Activated T-cell treated with anti-CD3 and anti-CD28 coated beads, Interleukin-2, amount 50 U/mL, for 24 hours (primary cell): ENCODE data around the gene CCNL1.

Experiments used
- DNase-seq: peaks from one replicate; pipeline ENCODE4 v3.0.0-alpha.2; 2020
- H3K27ac Mint-ChIP-seq: 2 replicates; pipeline ENCODE4 v1.8.0; 2020; ENCODE audit warnings: mild to moderate bottlenecking, mixed read lengths
- H3K27me3 Mint-ChIP-seq: 2 replicates; pipeline ENCODE4 v1.8.0; 2020; ENCODE audit warnings: mixed read lengths
- H3K36me3 Mint-ChIP-seq: 2 replicates; pipeline ENCODE4 v1.8.0; 2020; ENCODE audit warnings: low read depth, mixed read lengths
- H3K4me1 Mint-ChIP-seq: 2 replicates; pipeline ENCODE4 v1.8.0; 2020; ENCODE audit warnings: low read depth, mixed read lengths
- H3K4me3 Mint-ChIP-seq: 2 replicates; pipeline ENCODE4 v1.8.0; 2020; ENCODE audit warnings: mild to moderate bottlenecking, moderate library complexity, mixed read lengths
- H3K9me3 Mint-ChIP-seq: 2 replicates; pipeline ENCODE4 v1.8.0; 2020; ENCODE audit warnings: mixed read lengths

The CCNL1 gene

DNA sequence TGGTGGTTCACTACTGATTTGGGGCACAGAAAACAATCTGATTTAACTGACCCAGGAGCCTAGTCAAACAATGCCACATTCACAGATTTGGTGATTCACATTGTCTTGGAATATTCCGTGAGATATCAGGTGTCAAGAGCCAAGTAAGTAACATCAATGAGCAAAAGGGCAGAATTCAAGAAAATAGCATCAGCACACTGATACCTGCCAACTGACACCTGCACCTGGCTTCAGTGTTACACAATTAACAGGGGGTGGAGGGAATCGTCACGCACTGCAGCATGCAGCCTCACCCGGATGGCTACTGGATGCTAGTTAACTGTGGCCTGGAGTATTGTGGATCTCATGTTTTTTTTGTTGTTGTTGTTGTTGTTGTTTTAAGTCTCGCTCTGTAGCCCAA is 17.6 kb downstream of the CCNL1 start:
- peaks cover 25% of the 10 kb centered on the region for H3K4me1 Mint-ChIP-seq
- no peaks in the 10 kb centered on the region for H3K9me3 Mint-ChIP-seq
- peak overlapping the region; percentile 1 for H3K27ac Mint-ChIP-seq
- DNase-seq: no peak
- no peak overlapping the region for H3K4me3 Mint-ChIP-seq
- H3K27me3 Mint-ChIP-seq: no peaks in the 10 kb centered on the region
- peaks cover 77% of the 10 kb centered on the region for H3K36me3 Mint-ChIP-seq

DNA sequence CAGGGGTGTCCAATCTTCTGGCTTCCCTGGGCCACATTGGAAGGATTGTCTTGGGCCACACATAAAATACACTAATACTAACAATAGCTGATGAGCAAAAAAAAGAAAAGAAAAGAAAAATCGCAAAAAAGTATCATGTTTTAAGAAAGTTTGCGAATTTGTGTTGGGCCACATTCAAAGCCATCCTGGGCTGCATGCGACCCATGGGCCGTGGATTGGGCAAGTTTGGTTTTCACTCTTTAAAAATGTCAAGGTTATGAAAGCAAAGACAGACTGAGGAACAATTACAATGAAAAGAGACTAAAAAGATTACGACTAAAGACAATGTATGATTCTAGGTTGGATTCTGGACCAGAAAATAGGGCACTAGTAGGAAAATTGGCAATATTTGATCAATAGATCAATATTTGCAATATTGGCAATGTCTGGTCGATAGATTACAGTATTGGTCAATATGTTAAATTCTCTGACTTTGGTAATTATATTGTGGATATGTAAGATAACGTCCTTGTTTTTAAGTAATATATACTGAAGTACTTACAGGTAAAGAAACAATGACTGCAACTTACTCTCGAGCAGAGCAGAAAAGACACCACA is 19.9 kb downstream of the CCNL1 start:
- no peaks in the 10 kb centered on the region for H3K9me3 Mint-ChIP-seq
- H3K4me1 Mint-ChIP-seq: peaks cover 28% of the 10 kb centered on the region
- no peak overlapping the region for H3K4me3 Mint-ChIP-seq
- H3K27ac Mint-ChIP-seq: peak overlapping the region; percentile 51
- DNase-seq: no peak
- peaks cover 65% of the 10 kb centered on the region for H3K36me3 Mint-ChIP-seq
- no peaks in the 10 kb centered on the region for H3K27me3 Mint-ChIP-seq

DNA sequence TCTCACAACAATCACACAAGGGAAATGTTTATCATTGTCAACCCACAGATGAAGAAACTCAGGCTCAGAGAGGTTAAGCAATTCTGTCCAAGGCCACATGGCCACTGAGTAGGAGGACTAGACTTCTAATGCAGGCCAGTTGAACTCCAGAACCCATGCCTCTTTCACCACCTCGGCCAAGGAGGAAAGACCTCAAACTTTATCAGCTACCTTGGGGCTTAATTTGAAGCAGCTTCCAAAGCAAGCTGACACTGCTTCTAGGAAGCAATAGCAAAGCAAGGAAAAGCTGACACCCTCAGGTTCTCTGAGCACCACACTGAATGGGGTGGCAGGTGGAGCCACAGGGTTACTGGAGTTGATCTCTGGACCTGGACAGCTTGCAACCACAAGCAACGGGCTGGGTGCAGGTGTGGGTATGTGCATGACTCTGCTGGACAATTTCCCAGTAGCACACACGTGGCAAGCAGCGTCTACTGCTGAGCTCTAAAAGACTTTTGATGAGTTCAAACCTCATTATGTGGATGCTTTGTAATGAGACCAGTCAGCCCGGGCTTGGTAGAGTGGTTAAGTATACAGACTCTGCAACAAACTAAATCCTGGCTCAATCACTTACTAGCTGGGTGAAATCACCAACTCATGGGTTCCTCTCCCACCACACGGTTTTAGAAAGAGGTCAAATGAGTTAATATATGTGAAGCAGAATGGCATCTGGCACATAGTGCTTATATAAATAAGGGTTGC is 23.1 kb downstream of the CCNL1 start:
- no peak for DNase-seq
- no peaks in the 10 kb centered on the region for H3K9me3 Mint-ChIP-seq
- H3K4me1 Mint-ChIP-seq: peaks cover 48% of the 10 kb centered on the region
- H3K27me3 Mint-ChIP-seq: no peaks in the 10 kb centered on the region
- H3K4me3 Mint-ChIP-seq: no peak overlapping the region
- peak overlapping the region; percentile 10 for H3K27ac Mint-ChIP-seq
- H3K36me3 Mint-ChIP-seq: peaks cover 37% of the 10 kb centered on the region

DNA sequence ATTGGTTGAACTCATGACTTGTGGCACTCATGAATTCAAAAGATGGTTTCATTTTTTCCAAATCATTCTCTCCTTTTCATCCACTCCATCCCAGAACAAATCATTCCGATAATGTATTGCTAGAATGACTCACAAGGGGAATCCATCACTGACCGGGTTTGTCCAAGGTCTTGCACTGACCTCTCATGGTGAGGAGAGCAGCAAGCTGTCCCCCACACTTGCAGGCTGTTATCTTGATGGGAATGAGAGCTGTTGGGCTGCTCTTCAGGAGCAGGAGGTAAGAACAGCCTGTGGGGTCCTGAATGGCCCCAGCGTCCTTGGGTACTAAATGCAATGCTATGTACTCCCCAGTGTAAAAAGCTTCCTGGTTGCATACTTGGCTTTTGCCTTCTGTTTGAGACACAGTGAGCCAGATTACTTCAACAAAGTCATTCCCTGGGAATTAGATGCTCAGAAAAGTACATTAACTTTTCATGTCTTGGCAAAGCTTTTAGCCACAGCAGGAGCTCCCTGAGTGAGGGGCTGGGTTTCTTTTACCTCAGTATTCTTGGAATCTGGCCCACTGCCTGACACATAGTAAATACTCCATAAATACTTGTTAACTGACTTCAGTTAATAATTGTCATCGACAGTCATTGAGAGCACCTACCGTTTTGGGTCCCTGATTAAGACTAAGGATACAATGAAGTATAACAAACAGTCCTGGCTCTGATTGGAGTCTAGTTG is 24.1 kb downstream of the CCNL1 start:
- no peaks in the 10 kb centered on the region for H3K27me3 Mint-ChIP-seq
- no peak overlapping the region for H3K27ac Mint-ChIP-seq
- peaks cover 30% of the 10 kb centered on the region for H3K36me3 Mint-ChIP-seq
- H3K4me1 Mint-ChIP-seq: peaks cover 58% of the 10 kb centered on the region
- DNase-seq: no peak
- H3K4me3 Mint-ChIP-seq: no peak overlapping the region
- no peaks in the 10 kb centered on the region for H3K9me3 Mint-ChIP-seq

DNA sequence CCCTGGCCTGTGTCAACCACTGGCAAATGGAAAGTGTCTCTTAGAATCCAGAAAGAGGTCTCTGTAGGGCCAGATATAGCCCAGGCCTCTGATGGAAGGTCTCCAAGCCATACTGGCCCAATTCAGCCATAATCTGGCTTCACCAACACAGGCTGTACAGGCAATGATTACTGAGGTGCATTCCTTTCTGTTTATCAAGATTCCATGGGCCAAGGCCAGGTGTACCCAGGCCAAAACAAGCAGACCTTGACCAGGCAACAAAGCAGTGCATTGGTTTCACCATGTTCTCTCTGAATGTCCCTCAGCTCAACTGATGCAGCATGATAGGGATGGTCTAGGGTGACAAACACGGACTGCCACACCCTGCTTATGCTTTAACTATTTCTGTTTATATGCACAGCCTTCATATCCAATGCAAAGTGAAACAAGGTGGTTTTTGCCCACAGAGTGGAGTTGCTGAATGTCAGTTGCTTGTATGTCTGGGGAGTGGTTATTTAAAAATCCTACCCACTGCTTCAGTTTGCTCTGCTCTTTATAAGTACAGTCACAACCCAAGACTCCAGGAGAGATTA is 25.2 kb downstream of the CCNL1 start:
- no peaks in the 10 kb centered on the region for H3K9me3 Mint-ChIP-seq
- peak overlapping the region; percentile 47 for H3K27ac Mint-ChIP-seq
- peaks cover 26% of the 10 kb centered on the region for H3K36me3 Mint-ChIP-seq
- H3K4me3 Mint-ChIP-seq: no peak overlapping the region
- H3K4me1 Mint-ChIP-seq: peaks cover 67% of the 10 kb centered on the region
- H3K27me3 Mint-ChIP-seq: no peaks in the 10 kb centered on the region
- no peak for DNase-seq

DNA sequence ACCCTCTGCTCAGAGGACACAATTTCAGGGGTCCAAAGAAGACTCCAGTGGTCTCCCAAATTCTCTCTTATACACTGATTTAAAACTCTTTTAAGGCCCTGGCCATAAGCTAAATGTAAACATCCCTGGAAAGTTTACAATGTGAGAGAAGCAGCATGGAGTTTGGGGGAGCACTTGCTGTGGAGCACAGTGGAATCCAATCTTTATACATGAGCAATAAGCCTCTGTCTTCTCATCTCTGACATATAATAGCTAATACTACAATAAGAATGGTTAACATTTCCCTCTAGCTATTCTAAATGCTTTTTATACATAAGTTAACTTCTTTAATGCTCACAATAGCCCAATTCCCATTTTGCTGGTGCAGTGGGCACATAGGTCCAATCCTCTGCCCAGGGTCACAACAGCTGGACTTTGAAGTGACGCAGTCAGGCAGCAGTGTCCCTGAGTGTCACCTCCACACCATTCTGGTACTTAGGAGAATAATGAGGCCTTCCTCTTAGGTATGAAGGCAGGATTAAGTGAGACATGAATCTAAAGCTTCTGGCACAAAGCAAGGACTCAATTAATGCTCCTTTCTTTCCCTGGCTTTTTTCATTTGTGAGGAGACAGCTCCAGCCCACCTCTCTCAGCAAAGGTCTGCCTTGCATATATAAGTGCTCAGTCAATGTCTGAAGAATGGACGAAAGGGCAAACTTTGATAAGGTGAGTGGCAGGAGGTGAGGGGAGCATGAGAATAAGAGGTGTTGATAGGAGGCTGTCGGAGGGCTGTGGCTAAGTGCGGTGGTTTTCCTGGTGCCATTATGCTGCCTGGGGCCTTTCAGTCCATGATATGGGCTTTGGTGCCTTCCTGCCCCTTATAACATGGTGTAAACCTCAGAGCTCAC is 26.3 kb downstream of the CCNL1 start:
- no peak for DNase-seq
- H3K9me3 Mint-ChIP-seq: no peaks in the 10 kb centered on the region
- H3K27me3 Mint-ChIP-seq: no peaks in the 10 kb centered on the region
- H3K4me3 Mint-ChIP-seq: no peak overlapping the region
- peak overlapping the region; percentile 39 for H3K27ac Mint-ChIP-seq
- H3K4me1 Mint-ChIP-seq: peaks cover 78% of the 10 kb centered on the region
- peaks cover 21% of the 10 kb centered on the region for H3K36me3 Mint-ChIP-seq

DNA sequence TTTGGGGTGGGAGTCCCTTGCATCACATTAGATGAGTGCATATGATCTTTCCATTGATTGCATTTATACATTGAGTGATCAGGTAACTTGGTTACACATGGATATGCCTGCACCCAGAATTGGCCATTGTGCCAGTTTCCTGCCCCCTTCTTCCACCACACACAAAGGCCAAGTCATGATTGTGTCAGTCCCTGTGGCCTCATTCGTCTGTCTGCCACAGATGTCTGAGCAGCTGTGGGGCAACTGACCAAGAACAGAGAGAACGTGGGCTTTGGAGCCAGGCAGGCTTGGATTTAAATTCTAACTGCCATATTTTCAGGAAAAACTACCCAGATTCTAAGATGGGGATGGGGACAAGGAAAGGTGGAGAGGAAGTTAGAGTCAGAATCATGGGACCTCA is 27.0 kb downstream of the CCNL1 start:
- no peak for DNase-seq
- Mint-ChIP-seq H3K4me1 (peaks cover 80% of the 10 kb centered on the region), H3K27ac (no peak overlapping the region), H3K4me3 (no peak overlapping the region), H3K27me3 (no peaks in the 10 kb centered on the region), H3K36me3 (peaks cover 14% of the 10 kb centered on the region), H3K9me3 (no peaks in the 10 kb centered on the region)

DNA sequence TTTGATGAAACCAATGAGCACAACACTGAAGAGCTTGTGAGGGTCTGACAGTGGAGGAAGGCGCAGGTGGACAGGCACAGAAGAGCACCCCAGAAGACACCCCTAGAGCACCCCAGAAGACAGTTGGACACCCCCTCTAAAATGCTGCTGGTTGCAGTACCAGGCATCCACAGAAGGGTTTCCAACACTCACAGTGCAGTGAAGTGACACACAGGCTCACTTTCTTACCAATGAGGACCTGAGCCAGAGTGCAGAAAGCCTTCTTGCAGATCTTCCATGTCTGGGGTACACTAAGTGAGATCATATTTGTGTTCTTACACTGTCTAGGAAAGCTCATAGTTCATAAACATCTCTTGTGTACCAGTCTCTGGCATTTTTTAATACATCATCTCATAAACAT is 27.6 kb downstream of the CCNL1 start:
- Mint-ChIP-seq H3K36me3 (peaks cover 13% of the 10 kb centered on the region), H3K4me1 (peaks cover 83% of the 10 kb centered on the region), H3K4me3 (no peak overlapping the region), H3K27ac (peak overlapping the region; percentile 91), H3K9me3 (no peaks in the 10 kb centered on the region), H3K27me3 (no peaks in the 10 kb centered on the region)
- DNase-seq: no peak

DNA sequence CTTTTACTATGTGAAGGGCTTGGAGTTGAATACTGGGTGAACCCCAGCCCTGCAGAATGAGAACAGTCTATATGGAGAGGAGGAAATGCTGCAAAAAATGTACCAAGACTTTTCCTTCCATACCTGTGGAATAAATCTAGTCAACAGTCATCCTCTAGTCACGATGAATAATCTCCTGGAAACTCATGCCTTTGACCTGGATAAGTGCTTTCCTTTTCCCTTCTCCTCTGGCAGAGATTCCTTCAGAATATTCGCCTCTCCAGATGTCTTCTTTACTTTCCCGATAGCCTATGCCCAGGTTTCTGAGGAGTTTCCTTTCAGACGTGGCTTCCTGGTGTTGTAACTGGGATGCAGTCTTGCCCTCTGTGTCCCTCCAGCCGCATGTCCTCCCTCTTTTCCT is 28.1 kb downstream of the CCNL1 start:
- Mint-ChIP-seq H3K4me1 (peaks cover 83% of the 10 kb centered on the region), H3K4me3 (no peak overlapping the region), H3K36me3 (peaks cover 13% of the 10 kb centered on the region), H3K9me3 (no peaks in the 10 kb centered on the region), H3K27me3 (no peaks in the 10 kb centered on the region), H3K27ac (peak overlapping the region; percentile 91)
- no peak for DNase-seq

DNA sequence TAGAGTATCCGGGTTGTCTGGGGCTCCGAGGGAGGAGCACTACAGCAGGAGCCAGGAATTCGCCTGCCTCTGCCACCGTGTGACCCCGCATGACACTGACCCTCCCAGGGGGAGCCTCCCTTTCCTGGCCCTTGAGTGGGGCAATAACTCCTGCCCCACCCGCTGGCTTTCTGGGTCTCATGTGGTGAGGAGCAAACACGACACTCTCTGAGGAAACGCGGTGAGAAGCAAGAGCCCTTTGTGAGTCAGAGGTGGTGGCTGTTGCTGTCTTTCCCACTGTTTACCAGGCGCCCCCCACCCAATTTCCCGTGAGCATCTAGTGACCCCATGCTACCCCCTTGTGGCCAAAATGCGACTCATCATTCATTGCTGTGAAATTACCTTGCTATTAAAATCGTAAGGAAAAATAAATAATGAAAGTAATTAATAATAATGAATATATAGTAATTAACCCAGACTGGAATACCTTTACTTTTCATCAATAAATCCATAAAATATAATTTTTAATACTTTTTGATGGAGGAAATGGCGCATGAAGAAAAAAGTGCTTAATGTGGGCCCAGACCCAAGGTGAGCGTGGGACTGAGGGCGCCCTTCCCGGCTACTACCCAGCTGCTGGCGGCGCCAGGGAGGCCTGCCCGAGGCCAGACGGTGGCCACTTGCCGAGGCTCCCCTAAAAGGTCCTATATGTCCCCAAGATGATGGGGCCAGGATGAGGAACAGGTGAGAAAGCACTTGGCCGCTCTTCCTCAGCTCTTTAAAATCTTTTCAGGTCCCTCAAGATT is 29.3 kb downstream of the CCNL1 start:
- peaks cover 82% of the 10 kb centered on the region for H3K4me1 Mint-ChIP-seq
- H3K27ac Mint-ChIP-seq: peak overlapping the region; percentile 97
- peak overlapping the region; percentile 44 for H3K4me3 Mint-ChIP-seq
- no peaks in the 10 kb centered on the region for H3K27me3 Mint-ChIP-seq
- DNase-seq: peak; percentile 72
- H3K36me3 Mint-ChIP-seq: peaks cover 6% of the 10 kb centered on the region
- no peaks in the 10 kb centered on the region for H3K9me3 Mint-ChIP-seq

DNA sequence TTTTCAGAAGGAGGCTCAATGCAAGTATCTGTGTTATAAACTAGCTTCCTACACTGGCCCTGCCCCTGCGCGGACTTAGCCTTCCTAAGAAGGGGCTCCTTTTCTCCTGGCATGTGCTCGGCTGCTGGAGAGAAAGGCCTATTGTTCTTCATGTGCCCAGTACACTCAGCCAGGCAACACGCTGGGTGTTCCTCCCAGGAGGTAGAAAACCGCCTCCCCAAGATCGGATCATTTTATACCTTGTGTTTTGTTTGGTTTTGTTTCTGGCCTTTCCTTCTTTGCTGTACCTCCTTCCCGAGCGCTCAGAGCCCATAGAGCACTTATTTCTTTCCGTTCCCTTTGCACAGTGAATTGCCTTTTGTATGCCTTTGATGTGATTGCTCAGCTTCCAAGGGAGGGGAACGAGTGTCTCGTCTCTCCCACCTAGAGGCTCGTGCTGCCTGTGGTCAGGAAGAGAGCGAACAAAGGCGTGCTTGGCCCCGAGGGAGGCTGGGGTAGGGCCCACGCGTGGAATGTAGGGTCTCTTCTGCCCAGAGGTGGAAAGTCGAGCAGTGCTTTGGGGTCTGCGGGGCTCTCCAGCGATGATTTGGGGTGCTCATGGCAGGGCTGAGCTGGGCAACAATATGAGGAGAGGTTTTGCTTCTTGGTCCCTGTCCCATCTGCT is 30.0 kb downstream of the CCNL1 start:
- Mint-ChIP-seq H3K4me1 (peaks cover 78% of the 10 kb centered on the region), H3K27ac (peak overlapping the region; percentile 97), H3K27me3 (no peaks in the 10 kb centered on the region), H3K9me3 (no peaks in the 10 kb centered on the region), H3K36me3 (peaks cover under 1% of the 10 kb centered on the region), H3K4me3 (peak overlapping the region; percentile 44)
- peak; percentile 47 for DNase-seq

DNA sequence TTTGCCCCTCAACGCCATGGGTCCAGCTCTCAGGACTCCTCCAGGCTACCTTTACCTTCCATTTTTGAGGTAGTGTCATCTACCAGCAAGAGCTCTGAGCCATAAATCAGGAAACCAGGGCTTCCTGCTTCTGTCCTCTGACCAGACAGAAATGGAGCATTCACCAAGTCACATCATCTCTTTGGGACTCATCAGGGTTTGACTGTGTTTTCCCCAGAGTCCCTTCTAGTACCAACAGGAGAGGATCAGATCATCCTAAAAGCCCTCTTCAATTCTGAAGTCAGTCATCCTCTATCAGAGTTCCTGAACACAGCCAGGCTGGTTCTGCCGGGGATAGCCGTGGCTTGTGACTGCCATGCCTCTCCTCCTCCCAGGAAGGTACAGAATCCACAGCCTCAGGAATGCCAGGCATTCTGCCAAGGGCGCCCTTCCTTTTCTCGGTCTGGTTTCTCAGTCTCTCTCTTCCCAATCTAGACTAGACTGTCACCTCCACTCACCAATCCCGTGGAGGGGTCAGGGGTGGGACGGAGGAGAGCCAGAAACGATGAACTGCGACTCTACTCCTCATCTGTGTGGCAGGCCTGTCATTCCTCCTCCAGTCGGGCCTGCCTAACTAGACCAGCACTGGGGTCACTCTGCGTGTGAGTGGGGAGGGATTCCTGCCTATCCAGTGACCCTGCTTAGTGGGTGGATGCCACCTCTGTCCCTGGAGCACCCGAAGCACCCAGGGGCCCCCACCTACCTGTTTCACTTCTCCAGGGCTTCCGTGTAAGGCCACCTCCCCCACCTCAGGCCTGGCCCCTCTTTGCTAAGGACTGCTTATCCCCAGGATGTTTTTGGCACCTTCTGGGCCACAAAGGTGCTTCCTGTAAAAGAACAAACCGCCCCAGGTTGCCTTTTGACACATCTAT is 30.9 kb downstream of the CCNL1 start:
- peaks cover 73% of the 10 kb centered on the region for H3K4me1 Mint-ChIP-seq
- H3K36me3 Mint-ChIP-seq: no peaks in the 10 kb centered on the region
- peak overlapping the region; percentile 97 for H3K27ac Mint-ChIP-seq
- H3K9me3 Mint-ChIP-seq: no peaks in the 10 kb centered on the region
- H3K27me3 Mint-ChIP-seq: no peaks in the 10 kb centered on the region
- peak; percentile 59 for DNase-seq
- peak overlapping the region; percentile 44 for H3K4me3 Mint-ChIP-seq
